Body of pancreas (tissue), 4 donors: ENCODE results near the gene FKBP1B.

Experiments
- POLR2A ChIP-seq, 3 donors: fragments of 450-650 bp; IDR thresholded peaks; one replicate each; pipeline ENCODE4 v1.6.1; 2016; ENCODE audit warnings: antibody characterized with exemption in 3 of 3, mild to moderate bottlenecking in 2 of 3
- TF ChIP-seq, protein P1 (sequence below), 7 experiments: fragments of 450-650 bp in 4 of 7; fragments of 200-600 bp in 3 of 7; sonication (generic) in 3 of 7; IDR thresholded peaks; one replicate each; pipeline ENCODE4 v1.5.1; 2016 to 2019; ENCODE audit warnings: antibody characterized with exemption in 7 of 7

DNA sequence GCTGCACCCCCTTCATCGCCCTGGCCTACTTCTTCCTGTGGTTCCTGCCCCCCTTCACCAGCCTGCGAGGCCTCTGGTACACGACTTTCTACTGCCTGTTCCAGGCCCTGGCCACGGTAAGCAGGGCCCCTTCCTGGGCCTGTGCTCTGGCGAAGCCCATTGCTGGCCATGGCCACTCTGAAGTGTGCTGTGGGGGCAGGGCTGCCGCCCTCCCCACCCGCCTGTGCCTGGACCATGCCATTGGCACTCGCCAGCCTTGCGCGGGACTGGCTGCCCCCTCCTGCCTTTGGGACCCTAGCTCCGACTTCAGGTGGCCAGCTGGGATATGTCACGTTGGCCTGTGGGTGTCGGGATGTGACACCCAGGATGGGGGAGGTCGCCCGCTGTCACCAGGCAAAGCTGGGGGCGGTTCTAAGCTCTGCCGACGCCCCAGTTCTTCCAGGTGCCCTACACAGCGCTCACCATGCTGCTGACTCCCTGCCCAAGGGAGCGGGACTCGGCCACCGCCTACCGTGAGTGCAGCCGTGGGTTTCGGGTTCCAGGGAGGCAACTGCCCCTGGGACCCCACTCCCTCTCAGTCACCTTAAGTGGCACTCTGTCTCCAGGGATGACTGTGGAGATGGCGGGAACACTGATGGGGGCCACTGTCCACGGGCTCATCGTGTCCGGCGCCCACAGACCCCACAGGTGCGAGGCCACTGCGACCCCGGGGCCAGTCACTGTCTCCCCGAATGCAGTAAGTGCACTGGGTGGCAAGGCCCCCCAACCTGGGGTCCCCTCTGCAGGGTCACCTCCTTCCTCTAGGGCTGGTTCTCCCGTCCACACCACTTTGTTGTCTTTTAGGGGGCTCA lies 32.5 kb upstream of the FKBP1B start:
- TF ChIP-seq POLR2A (IDR thresholded peaks at IDR 0.05), result no peak
- TF ChIP-seq, protein P1, sequence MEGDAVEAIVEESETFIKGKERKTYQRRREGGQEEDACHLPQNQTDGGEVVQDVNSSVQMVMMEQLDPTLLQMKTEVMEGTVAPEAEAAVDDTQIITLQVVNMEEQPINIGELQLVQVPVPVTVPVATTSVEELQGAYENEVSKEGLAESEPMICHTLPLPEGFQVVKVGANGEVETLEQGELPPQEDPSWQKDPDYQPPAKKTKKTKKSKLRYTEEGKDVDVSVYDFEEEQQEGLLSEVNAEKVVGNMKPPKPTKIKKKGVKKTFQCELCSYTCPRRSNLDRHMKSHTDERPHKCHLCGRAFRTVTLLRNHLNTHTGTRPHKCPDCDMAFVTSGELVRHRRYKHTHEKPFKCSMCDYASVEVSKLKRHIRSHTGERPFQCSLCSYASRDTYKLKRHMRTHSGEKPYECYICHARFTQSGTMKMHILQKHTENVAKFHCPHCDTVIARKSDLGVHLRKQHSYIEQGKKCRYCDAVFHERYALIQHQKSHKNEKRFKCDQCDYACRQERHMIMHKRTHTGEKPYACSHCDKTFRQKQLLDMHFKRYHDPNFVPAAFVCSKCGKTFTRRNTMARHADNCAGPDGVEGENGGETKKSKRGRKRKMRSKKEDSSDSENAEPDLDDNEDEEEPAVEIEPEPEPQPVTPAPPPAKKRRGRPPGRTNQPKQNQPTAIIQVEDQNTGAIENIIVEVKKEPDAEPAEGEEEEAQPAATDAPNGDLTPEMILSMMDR (IDR thresholded peaks at IDR 0.05), result no peak
